Activated CD8-positive, alpha-beta memory T cell treated with anti-CD3 and anti-CD28 coated beads for 1 hour (primary cell): ENCODE results near the gene MAPK11.

Experiments used
- DNase-seq, 2 donors: peaks; one replicate each; pipeline ENCODE4 v3.0.0-alpha.2; 2020; ENCODE audit warnings: low read depth in 1 of 2; ENCODE audit errors: extremely low read depth in 1 of 2

The MAPK11 gene

GRCh38 chr22:50296658-50297490, 26.7 kb upstream of the MAPK11 start:
- DNase-seq: no peak

GRCh38 chr22:50294319-50294656, 24.1 kb upstream of the MAPK11 start:
- no peak for DNase-seq

- DNase-seq: no peak
These were observed 23.5 kb upstream of the MAPK11 start for GRCh38 chr22:50293441-50294318.

GRCh38 chr22:50292643-50293440, 22.7 kb upstream of the MAPK11 start:
- no peak for DNase-seq

GRCh38 chr22:50289942-50290630, 19.9 kb upstream of the MAPK11 start:
- no peak for DNase-seq

GRCh38 chr22:50289151-50289941, 19.2 kb upstream of the MAPK11 start:
- no peak for DNase-seq

- DNase-seq: no peak
These were observed 17.6 kb upstream of the MAPK11 start for GRCh38 chr22:50287731-50288130.

GRCh38 chr22:50286701-50287318, 16.6 kb upstream of the MAPK11 start:
- DNase-seq: no peak

GRCh38 chr22:50286275-50286674, 16.1 kb upstream of the MAPK11 start:
- DNase-seq: no peak

GRCh38 chr22:50285568-50286229, 15.5 kb upstream of the MAPK11 start:
- DNase-seq: no peak

GRCh38 chr22:50284479-50284878, 14.3 kb upstream of the MAPK11 start:
- no peak for DNase-seq

GRCh38 chr22:50283821-50284220, 13.6 kb upstream of the MAPK11 start:
- DNase-seq: no peak

- no peak for DNase-seq
These were observed 12.4 kb upstream of the MAPK11 start for GRCh38 chr22:50282361-50283155.

- no peak for DNase-seq
These were observed 11.8 kb upstream of the MAPK11 start for GRCh38 chr22:50281957-50282356.

- no peak for DNase-seq
These were observed 11.2 kb upstream of the MAPK11 start for GRCh38 chr22:50281384-50281760.

GRCh38 chr22:50280708-50281383, 10.7 kb upstream of the MAPK11 start:
- DNase-seq: no peak

GRCh38 chr22:50280022-50280707, 10.0 kb upstream of the MAPK11 start:
- no peak for DNase-seq
